ENCODE measurements around the gene COPZ2.

The COPZ2 gene

DNA sequence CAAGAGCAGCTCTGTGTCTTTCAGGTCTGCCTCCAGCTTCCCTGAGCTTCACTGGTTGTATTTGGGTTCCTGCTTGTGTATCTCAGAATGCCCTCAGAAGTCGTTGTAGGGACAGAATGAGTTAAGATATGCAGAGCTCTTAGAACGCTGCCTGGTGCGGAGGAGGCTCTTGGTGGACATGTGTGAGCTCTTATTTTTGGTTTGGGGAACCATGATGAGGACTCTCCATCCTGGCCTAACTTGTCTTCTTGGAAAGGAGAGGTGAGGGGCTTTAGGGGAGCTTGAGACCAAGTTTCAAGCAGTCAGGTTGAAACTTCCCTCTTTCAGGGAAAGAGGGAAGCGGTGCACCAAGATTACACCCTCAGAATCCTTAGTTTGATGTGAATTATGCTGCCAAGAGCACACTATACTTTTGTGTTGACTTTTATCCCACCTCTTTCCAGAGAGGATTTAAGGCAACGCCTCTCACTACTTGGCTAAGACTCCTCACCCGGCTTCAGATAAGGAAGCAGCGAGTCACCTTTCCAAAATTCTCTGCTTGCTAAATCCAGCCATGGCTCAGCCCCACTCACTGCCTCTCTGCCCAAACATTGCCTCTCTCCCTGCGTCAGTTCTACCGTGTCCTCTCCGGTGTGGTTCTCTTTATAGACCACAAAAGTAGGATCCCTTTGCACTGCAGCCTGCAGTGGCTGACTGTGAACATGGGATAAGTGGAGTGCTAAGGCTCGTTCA is 53.9 kb downstream of the COPZ2 start:
- no peak for DNase-seq (ENCODE audit: low read depth in 2 of 2)

DNA sequence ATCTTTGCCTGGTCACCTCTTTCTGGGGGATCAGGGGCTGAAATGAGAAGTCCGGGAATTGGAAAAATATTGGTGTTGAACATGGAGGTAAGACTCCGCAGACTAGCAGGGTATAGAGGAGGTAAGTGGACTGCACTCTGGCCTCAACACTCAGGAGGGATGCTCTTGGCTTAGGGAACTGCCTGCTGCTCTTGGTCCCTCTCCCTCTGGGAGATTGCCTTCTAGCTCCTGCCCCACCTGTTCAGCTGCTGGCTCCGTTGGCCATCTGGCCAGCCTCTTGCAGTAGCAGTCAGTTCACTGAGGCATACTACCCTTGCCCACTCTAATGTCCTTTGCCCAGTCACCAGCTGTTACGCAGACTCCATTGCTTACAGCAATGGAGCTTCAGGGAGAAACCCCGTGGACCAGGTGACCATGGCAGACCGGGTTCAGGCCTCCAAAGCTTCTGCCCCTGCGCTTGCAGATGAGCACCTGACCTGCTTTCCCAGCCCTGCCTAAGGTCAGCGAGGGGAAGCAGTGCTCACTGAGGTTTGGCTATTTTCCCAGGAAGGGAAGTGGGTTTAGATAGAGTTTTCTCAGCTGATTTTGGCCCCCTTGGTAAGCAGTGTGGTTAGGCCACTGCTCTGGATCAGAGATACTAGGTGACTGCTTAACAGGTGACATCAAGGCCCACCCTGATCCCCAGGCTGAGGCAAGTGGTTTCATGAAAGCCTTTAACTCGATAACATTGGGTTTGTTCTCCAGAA is 54.8 kb downstream of the COPZ2 start:
- no peak for DNase-seq (ENCODE audit: low read depth in 2 of 2)

DNA sequence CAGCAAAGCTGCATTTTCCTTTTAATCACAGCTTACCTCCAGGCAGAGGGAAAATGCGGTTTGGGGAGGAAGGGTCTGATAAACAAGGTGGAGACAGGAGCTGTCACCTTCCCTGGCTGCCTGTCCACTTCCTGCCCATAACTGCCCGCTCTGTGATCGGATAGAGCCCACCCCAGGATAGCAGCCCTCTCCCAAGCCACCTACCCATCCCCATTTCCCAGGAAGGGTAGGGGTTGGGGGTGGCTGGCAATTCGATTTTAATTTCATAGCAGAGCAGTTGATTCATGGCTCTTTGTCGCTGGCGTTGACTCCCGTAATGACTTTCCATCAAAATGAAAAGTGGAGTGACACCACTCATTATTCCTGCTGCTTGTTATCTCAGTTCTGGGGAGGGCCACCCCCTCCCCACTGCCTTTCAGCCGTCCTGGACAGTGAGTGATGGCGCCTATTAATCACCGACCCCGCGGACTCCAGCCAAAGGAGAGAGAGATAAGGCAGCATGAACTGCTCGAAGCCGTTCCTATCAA is 55.4 kb downstream of the COPZ2 start:
- no peak for DNase-seq (ENCODE audit: low read depth in 2 of 2)

DNA sequence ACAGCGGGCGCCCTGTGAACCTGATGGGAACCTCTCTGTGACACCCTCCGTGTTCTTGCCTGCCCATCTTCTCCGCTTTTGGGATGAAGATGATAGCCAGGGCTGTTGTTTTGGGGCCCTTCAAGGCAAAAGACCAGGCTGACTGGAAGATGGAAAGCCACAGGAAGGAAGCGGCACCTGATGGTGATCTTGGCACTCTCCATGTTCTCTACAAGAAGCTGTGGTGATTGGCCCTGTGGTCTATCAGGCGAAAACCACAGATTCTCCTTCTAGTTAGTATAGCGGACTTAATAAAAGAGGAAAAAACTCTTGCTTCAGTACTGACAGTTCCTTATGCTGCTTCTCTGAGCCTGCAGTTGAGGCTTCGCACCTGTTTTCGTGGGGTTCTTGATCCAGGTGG is 56.1 kb downstream of the COPZ2 start:
- DNase-seq (ENCODE audit: low read depth in 2 of 2), result no peak

DNA sequence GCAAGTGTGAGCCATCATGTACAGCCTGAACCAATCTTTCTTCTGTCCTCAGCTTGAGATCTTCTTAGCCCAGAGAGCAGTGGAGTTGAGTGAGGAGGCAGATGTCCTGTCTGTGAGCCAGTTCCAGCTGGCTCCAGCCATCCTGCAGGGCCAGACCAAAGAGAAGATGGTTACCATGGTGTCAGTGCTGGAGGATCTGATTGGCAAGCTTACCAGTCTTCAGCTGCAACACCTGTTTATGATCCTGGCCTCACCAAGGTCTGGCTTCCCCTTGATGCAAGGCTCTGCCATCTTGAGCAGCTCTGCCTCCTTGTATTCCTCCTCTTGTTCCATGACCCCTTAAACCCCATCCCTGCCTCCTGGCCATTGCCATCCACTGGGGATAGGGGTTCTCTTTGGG is 57.1 kb downstream of the COPZ2 start:
- DNase-seq (ENCODE audit: low read depth in 2 of 2), result no peak

DNA sequence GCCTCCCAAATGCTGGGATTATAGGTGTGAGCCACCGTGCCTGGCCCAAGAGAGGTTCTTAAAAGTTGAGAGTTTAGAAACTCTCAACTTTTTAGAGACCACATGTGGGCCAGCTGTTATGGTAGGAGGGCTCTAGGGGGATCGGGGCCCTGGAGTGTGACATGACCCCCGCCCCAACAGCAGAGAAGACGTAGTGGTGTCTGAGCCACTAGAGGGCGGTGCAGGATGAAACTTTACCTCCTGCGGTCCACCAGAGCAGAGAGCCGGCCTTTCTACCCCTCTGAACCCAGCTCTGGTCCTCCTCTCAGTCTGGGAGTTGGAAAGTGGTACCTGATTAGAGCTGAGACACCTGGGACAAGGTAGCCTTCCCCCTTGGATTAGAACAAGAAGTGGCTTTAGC is 59.3 kb downstream of the COPZ2 start:
- DNase-seq (ENCODE audit: low read depth in 2 of 2), result peak in 1 of 2 donors; percentile 6
